ENCODE data around the gene CAPN2.
A peak's percentile ranks its signal among the peaks of the same experiment; 100 is the strongest.

Gene CAPN2

DNA sequence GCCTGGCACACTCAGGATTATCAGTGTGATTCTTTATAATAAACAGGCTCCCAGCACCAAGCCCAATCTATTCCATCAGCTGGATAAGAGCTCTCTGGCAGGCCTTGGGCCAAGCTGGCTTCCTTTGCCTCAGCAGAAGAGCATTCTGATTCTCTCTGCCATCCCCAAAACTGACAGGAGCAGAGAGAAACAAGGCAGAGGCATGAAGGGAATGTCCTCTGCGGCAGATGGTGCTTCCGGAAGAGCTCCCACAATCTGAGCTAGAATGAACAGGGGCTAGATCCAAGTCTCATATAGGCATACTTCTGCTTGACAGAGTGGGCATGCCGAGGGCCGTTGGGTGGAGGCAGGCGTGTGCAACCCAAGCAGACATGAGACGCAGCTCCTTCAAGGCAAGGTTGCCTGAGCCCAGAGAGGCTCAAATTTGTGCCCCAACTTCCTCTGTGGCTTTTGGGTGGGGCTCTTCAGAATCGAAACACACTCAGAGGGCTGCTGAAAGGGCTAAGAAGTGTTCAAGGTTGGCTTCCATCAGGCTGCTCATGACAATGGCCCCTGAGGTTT lies 4.0 kb downstream of the CAPN2 start:
- Histone ChIP-seq H3K9me3 (ENCODE audit: control insufficient read depth, insufficient read depth, low read depth, low read length) (no peaks in the 10 kb centered on the region), H3K4me1 (ENCODE audit: control insufficient read depth, insufficient read depth, low read length) (peaks cover 28% of the 10 kb centered on the region), H3K27ac (ENCODE audit: extremely low read depth, low read depth, low read length) (no peak overlapping the region), H3K4me3 (ENCODE audit: low read depth, low read length) (no peak overlapping the region), H3K36me3 (ENCODE audit: control insufficient read depth in 2 of 2, insufficient read depth in 1 of 2, low read length in 2 of 2) (peaks cover 22 to 48% of the 10 kb centered on the region in 2 experiments; a peak in 2 of 3 replicates)
- POLR2A ChIA-PET, result interaction anchor here (3.4 kb wide), 1 partner anchor 9 kb away, joined by 15 read pairs; no protein-coding TSS in a partner anchor
- TF ChIP-seq ZNF571 (tag by site-specific recombination; IDR thresholded peaks at IDR 0.05) (no peak), ZBTB8A (tag by site-specific recombination; IDR thresholded peaks at IDR 0.05) (no peak), ZFHX2 (tag by site-specific recombination; conservative IDR thresholded peaks at IDR 0.05) (no peak), ZNF701 (tag by site-specific recombination; IDR thresholded peaks at IDR 0.05) (no peak), ZNF302 (tag by site-specific recombination; IDR thresholded peaks at IDR 0.05; ENCODE audit: low read depth) (no peak), ZNF785 (tag by site-specific recombination; IDR thresholded peaks at IDR 0.05) (no peak), ZNF423 (tag by site-specific recombination; IDR thresholded peaks at IDR 0.05) (no peak), YY2 (tag by site-specific recombination; IDR thresholded peaks at IDR 0.05) (no peak), TRIM28 (IDR thresholded peaks at IDR 0.05; ENCODE audit: borderline replicate concordance, low read length) (no peak), ZNF19 (tag by site-specific recombination; IDR thresholded peaks at IDR 0.05; ENCODE audit: low read depth) (no peak), ZNF341 (tag by site-specific recombination; IDR thresholded peaks at IDR 0.05; ENCODE audit: low read depth) (no peak), ZNF48 (tag by site-specific recombination; IDR thresholded peaks at IDR 0.05) (no peak)
- TF ChIP-seq, protein P1, sequence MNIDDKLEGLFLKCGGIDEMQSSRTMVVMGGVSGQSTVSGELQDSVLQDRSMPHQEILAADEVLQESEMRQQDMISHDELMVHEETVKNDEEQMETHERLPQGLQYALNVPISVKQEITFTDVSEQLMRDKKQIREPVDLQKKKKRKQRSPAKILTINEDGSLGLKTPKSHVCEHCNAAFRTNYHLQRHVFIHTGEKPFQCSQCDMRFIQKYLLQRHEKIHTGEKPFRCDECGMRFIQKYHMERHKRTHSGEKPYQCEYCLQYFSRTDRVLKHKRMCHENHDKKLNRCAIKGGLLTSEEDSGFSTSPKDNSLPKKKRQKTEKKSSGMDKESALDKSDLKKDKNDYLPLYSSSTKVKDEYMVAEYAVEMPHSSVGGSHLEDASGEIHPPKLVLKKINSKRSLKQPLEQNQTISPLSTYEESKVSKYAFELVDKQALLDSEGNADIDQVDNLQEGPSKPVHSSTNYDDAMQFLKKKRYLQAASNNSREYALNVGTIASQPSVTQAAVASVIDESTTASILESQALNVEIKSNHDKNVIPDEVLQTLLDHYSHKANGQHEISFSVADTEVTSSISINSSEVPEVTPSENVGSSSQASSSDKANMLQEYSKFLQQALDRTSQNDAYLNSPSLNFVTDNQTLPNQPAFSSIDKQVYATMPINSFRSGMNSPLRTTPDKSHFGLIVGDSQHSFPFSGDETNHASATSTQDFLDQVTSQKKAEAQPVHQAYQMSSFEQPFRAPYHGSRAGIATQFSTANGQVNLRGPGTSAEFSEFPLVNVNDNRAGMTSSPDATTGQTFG (tag by site-specific recombination; IDR thresholded peaks at IDR 0.05; ENCODE audit: borderline replicate concordance), result no peak
- TF ChIP-seq, protein P2, sequence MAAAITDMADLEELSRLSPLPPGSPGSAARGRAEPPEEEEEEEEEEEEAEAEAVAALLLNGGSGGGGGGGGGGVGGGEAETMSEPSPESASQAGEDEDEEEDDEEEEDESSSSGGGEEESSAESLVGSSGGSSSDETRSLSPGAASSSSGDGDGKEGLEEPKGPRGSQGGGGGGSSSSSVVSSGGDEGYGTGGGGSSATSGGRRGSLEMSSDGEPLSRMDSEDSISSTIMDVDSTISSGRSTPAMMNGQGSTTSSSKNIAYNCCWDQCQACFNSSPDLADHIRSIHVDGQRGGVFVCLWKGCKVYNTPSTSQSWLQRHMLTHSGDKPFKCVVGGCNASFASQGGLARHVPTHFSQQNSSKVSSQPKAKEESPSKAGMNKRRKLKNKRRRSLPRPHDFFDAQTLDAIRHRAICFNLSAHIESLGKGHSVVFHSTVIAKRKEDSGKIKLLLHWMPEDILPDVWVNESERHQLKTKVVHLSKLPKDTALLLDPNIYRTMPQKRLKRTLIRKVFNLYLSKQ (tag by site-specific recombination; IDR thresholded peaks at IDR 0.05; ENCODE audit: borderline replicate concordance), result no peak
- TF ChIP-seq, protein P3, sequence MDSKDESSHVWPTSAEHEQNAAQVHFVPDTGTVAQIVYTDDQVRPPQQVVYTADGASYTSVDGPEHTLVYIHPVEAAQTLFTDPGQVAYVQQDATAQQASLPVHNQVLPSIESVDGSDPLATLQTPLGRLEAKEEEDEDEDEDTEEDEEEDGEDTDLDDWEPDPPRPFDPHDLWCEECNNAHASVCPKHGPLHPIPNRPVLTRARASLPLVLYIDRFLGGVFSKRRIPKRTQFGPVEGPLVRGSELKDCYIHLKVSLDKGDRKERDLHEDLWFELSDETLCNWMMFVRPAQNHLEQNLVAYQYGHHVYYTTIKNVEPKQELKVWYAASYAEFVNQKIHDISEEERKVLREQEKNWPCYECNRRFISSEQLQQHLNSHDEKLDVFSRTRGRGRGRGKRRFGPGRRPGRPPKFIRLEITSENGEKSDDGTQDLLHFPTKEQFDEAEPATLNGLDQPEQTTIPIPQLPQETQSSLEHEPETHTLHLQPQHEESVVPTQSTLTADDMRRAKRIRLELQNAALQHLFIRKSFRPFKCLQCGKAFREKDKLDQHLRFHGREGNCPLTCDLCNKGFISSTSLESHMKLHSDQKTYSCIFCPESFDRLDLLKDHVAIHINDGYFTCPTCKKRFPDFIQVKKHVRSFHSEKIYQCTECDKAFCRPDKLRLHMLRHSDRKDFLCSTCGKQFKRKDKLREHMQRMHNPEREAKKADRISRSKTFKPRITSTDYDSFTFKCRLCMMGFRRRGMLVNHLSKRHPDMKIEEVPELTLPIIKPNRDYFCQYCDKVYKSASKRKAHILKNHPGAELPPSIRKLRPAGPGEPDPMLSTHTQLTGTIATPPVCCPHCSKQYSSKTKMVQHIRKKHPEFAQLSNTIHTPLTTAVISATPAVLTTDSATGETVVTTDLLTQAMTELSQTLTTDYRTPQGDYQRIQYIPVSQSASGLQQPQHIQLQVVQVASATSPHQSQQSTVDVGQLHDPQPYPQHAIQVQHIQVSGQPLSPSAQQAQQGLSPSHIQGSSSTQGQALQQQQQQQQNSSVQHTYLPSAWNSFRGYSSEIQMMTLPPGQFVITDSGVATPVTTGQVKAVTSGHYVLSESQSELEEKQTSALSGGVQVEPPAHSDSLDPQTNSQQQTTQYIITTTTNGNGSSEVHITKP (tag by site-specific recombination; IDR thresholded peaks at IDR 0.05), result no peak
- CTCF ChIA-PET, result no interaction called here

DNA sequence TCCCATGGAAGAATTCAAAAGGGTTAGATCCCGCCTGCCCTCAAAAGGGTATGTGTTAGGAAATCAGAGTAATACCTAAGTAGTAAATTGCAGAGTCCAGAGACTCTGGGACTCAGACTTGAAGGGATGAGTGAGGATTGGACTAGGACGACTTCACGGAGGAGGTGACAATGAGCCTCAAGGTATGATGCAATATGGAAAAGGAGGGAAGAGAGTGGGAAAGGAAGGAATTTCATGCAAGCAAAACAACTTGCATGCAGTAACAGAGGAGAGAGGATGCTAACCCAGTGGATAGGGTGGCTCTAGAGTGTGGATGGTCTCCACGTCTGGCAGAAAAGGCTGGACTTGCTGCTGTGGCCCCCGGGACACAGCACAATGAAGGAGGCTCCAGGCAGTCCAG lies 4.8 kb downstream of the CAPN2 start:
- no peak overlapping the region for H3K27ac ChIP-seq (ENCODE audit: extremely low read depth, low read depth, low read length)
- CTCF ChIA-PET, result interaction anchor here (0.5 to 1.4 kb wide), 2 partner anchors 9 to 190 kb away, joined by 3 to 7 read pairs; no protein-coding TSS in a partner anchor
- no peak overlapping the region for H3K4me3 ChIP-seq (ENCODE audit: low read depth, low read length)
- POLR2A ChIA-PET, result interaction anchor here (3.4 kb wide), 1 partner anchor 10 kb away, joined by 15 read pairs; no protein-coding TSS in a partner anchor
- peaks cover 28% of the 10 kb centered on the region for H3K4me1 ChIP-seq (ENCODE audit: control insufficient read depth, insufficient read depth, low read length)
- TF ChIP-seq PRDM1 (tag by site-specific recombination; IDR thresholded peaks at IDR 0.05) (peak; percentile 54), GFI1B (tag by site-specific recombination; IDR thresholded peaks at IDR 0.05) (no peak)
- H3K9me3 ChIP-seq (ENCODE audit: control insufficient read depth, insufficient read depth, low read depth, low read length), result no peaks in the 10 kb centered on the region
- peaks cover 24 to 53% of the 10 kb centered on the region in 2 experiments; a peak in 2 of 3 replicates for H3K36me3 ChIP-seq (ENCODE audit: control insufficient read depth in 2 of 2, insufficient read depth in 1 of 2, low read length in 2 of 2)

Data from HEK293 (cell line).